ENCODE measurements around the gene XRCC5.

The XRCC5 gene

GRCh38 chr2:216236486-216236885 is 127.3 kb downstream of the XRCC5 start:
- DNase-seq, result no peak

DNA sequence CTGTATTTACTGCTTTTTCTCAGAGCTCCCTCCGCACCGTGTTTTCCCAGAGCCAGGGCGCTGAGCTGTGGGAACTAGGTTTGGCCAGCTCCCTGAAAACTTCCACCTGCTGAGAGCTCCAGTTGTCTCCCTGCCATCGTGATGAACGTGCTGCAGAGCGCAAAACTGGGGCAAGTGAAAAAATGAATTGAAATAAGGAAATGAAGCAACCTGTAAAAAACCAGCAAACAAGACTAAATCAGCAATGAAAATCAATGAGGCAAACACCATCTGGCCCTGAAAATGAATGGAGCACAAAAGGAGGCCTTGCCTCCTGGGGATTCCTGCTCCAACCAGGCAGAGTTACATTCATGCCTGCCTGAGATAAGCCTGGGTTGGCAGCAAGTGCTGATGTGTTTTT is 133.2 kb downstream of the XRCC5 start:
- no peak for DNase-seq

DNA sequence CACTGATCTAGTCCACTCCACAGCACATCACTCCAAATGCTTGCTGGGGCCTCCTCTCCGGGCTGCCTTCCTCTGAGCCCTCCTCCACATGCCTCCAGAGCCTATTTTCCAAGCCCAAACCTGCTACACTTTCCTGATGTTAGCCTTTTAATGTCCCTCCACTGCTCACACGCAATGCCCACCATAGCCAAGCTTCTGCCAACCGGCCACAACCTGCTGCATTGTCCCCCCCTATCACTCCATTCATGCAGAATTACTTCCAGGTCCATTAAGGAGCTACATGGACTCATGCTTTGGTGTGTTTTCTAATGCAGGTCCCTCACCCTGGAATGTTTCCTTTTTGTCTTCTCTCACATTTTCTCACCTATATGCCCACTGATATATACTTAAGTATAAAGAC is 133.9 kb downstream of the XRCC5 start:
- no peak for DNase-seq

DNA sequence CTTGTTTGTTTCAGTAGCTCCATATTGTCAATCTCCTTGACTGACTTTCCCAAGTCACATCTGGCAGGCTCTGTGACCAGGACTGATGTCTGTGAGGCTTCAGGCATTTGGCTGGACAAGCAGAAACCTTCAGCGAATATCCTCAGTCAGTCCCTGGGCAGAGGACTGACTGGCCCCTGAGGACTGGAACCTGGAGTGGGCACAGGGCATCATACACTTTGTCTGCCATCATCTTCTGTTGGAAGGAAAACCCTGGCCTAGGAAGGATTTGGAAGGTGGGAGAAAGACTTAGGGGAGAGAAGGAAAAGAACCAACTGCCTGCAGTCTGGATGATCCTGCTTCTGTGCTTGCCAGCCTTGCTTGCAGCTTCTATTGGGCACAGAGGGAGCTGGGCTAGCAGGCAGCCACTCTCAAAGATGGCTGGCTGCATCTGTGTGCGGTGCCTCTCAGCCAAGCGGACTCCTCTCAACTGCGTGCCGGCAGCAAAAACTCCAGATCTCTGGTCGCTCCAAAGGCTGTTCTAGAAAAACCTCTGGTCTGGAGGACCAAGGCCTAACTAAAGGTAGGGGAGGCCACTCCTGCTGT is 136.3 kb downstream of the XRCC5 start:
- no peak for DNase-seq

GRCh38 chr2:216246766-216247165 is 137.6 kb downstream of the XRCC5 start:
- no peak for DNase-seq
